ES-I3 (cell line): ENCODE results near the gene GNPDA1.

Source experiments
- H3K36me3 ChIP-seq: 2 replicates; pipeline ENCODE4 v1.6.1; 2013; ENCODE audit warnings: mild to moderate bottlenecking, low read length, control low read depth, moderate library complexity; ENCODE audit not compliant: insufficient read depth
- H3K4me1 ChIP-seq: 2 replicates; pipeline ENCODE4 v1.6.1; 2013; ENCODE audit warnings: mild to moderate bottlenecking, control low read depth, low read length; ENCODE audit not compliant: insufficient read depth
- H3K9ac ChIP-seq: 2 replicates; pipeline ENCODE4 v1.6.1; 2013; ENCODE audit warnings: low read depth, mild to moderate bottlenecking, low read length, moderate library complexity
- H3K9me3 ChIP-seq: 2 replicates; pipeline ENCODE4 v1.6.1; 2013; ENCODE audit warnings: mild to moderate bottlenecking, low read length, moderate library complexity; ENCODE audit not compliant: control insufficient read depth, insufficient read depth

The GNPDA1 gene

DNA sequence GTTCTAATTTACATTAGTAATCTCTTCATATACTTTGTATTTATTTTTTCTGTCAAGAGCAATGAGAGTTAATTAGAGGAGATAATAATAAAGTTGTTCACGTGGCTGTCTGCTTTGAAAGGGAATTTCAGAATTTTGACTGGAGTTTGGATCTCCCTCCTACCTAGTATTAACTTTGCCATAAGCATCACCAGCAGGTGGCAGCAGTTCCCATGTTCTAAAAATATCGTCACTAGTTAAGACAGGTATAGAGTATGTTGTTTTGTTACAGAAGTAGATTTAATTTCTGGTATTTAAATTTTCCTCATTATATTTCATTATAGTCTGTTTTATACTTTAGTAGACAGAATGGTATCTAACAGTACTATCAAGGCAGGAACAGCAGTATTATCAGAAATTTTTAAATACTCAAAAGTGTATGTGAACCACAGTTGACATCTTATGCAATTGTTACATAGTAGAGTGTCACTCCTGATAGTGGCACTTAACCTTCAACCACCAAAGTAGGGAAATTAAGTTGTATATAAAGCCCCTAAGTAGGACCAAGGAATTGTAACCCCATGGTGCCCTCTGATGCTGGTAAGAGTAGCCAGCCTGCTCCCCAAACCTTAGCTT is 20.4 kb downstream of the GNPDA1 start:
- Histone ChIP-seq H3K4me1 (no peaks in the 10 kb centered on the region), H3K9ac (no peak overlapping the region), H3K9me3 (no peaks in the 10 kb centered on the region), H3K36me3 (peaks cover 14% of the 10 kb centered on the region)

- Histone ChIP-seq H3K36me3 (peaks cover 17% of the 10 kb centered on the region), H3K9ac (no peak overlapping the region), H3K9me3 (no peaks in the 10 kb centered on the region), H3K4me1 (no peaks in the 10 kb centered on the region)
Measured at GRCh38 chr5:141989720-141990119, 23.1 kb downstream of the GNPDA1 start.

DNA sequence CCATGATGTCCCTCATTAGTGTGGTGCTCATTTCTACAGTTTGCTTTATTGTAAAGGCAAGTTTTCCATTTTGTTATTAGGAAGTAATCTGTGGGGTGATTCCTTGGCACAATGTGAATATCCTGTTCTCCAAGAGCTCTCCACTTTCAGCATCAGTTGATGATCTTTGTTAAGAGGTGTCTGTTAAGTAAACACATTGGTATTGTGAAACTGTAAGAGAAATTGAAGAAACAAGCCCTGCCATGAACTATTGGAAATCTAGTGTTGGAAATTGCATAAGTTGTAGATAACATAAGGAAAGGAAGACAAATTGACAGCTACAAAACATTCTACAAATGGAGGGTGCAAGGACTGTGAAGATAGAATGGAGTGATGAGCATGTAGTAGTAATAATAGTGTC is 26.8 kb downstream of the GNPDA1 start:
- H3K9me3 ChIP-seq = no peaks in the 10 kb centered on the region
- H3K4me1 ChIP-seq = no peaks in the 10 kb centered on the region
- H3K36me3 ChIP-seq = peaks cover 11% of the 10 kb centered on the region
- H3K9ac ChIP-seq = no peak overlapping the region

- no peaks in the 10 kb centered on the region for H3K9me3 ChIP-seq
- no peak overlapping the region for H3K9ac ChIP-seq
- H3K36me3 ChIP-seq = peaks cover 20% of the 10 kb centered on the region
- no peaks in the 10 kb centered on the region for H3K4me1 ChIP-seq
Measured at GRCh38 chr5:141982626-141983025, 30.2 kb downstream of the GNPDA1 start.

GRCh38 chr5:141978389-141978788 is 34.4 kb downstream of the GNPDA1 start:
- Histone ChIP-seq H3K9ac (no peak overlapping the region), H3K36me3 (peaks cover 17% of the 10 kb centered on the region), H3K9me3 (no peaks in the 10 kb centered on the region), H3K4me1 (no peaks in the 10 kb centered on the region)

GRCh38 chr5:141976176-141976575 is 36.7 kb downstream of the GNPDA1 start:
- H3K9me3 ChIP-seq = no peaks in the 10 kb centered on the region
- H3K4me1 ChIP-seq = no peaks in the 10 kb centered on the region
- no peak overlapping the region for H3K9ac ChIP-seq
- peaks cover 17% of the 10 kb centered on the region for H3K36me3 ChIP-seq

DNA sequence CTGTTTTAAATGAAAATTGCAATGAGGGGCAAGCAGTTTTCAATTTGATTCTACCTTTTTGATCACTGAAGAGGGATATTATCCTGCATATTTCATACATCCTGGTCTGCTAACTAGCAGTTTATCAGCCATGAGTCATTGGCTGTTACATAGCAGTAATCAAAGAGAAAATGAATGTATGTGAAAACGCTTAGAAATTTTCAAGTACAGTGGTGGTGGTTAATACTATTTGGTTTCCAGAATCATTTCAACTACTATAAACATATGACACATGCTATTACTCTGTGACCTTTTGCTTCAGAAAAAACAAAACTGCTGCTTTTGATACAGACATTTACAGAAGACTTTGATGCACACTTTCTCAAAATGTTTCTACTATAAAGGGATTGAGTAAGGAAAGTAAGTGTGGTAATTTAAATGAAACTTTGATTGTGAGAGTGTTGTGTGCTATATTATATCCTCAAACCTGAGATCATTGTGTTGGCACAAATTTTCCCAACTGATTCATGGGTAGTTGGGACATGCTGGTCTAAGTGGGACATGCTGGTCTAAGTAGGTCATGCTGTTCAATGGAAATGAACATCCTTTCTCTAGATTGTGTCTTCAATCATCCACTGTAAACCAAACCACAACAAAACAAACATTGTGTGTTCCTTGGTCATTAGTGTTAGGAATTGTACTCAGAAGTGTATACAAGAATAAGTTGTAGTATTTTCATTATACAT is 38.8 kb downstream of the GNPDA1 start:
- peaks cover 11% of the 10 kb centered on the region for H3K36me3 ChIP-seq
- no peaks in the 10 kb centered on the region for H3K9me3 ChIP-seq
- H3K4me1 ChIP-seq = peaks cover 9% of the 10 kb centered on the region
- no peak overlapping the region for H3K9ac ChIP-seq

GRCh38 chr5:141969783-141970771 is 42.8 kb downstream of the GNPDA1 start:
- Histone ChIP-seq H3K4me1 (peaks cover 9% of the 10 kb centered on the region), H3K36me3 (peaks cover 8% of the 10 kb centered on the region; the same call in 1 of the 2 replicates), H3K9me3 (no peaks in the 10 kb centered on the region), H3K9ac (peak overlapping the region; percentile 79)

DNA sequence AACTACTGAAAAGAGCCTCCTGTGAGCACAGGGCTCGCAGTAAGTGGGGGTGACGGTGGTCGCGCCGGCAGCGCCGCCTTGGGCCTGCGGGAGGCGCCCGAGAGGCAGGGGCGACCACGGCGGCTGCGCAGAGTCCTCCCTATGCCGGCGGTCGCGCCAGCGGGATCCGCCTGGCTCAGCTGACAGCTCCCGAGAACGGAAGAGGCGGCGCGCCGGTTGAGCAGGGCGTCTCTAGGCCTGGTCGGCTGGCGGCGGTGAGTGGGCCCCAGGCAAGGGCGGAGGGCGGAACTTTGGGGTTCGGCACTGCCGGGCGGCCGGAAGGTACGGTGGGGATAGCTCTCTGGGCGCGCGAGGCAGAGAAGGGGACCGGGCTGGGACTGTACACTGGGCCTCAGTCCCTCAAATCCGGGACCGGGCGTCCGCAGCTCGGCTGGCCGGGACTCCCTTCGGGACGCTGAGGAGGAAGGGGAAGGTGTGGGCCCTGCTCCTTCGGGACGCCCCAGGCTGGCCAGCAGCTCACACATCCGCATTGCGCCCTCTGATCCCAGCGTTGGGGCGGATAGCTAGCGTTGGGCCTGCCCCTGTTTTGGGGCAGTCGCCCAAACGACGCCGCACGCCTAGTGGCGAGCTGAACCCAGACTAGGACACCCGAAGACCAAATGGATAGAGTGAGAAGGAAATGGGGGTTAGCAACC is 43.8 kb downstream of the GNPDA1 start, which contains the start of gene RNF14:
Gene RNF14, plus strand, starts transcription at position 192 of the 695 bp plus-strand sequence. CDS start 4,484 bp downstream, outside the sequence.
- no peaks in the 10 kb centered on the region for H3K9me3 ChIP-seq
- H3K9ac ChIP-seq = peak within 1 kb of the TSS; percentile 79
- H3K4me1 ChIP-seq = peaks cover 9% of the 10 kb centered on the region
- 0 out of 2 replicates have a peak, but pooled peaks cover 1% of the 10 kb centered on the region for H3K36me3 ChIP-seq

DNA sequence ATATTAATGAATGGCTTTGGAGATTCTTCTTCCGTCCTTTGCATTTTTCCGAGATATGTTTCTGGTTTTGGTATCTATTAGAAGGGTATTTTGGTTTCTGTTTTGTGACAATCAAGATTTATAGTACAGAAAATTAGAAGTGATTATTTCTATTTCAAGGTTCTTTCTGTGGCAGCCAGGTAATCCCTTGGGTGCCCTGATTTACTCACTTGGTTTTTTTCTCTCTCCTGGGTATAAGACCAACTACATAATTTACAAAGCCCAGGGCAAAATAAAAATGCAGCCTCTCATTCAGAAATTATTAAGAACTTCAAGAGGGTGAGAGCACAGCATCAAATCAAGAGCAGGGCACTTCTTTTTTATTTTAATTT is 45.9 kb downstream of the GNPDA1 start:
- peaks cover 9% of the 10 kb centered on the region for H3K4me1 ChIP-seq
- H3K36me3 ChIP-seq = no peaks in the 10 kb centered on the region
- H3K9me3 ChIP-seq = no peaks in the 10 kb centered on the region
- H3K9ac ChIP-seq = no peak overlapping the region

DNA sequence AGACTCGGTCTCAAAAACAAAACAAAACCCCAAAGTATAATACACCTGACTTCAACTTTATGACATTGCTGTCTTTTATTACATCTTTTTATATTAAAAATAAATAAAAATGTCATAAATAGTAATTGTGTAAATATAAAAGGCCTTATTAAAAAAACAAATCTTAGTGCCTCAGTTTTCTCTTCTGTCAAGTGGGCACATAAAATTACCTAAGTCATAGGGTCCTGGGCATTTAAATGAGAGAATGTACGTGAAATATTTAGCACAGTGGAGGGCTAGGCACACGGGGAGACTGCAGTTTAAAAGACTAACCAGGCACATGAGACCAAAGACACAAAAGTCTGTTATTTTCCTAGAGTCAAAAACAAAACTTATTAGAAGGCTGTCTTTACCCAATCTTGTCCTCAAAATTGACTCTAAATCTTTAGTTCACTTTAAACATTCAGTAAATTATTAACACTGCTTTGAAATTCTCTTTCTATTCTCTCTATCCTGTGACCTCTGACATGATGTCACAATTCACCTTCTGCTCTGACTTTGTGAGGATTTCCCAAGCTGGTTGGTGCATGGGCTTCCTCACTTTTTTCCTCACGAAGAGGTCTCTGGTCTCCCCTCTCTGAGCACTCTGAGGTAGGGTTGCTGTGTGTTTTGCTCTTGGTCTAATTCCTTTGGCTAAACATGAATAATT is 46.4 kb downstream of the GNPDA1 start:
- Histone ChIP-seq H3K9ac (no peak overlapping the region), H3K9me3 (no peaks in the 10 kb centered on the region), H3K36me3 (no peaks in the 10 kb centered on the region), H3K4me1 (peaks cover 9% of the 10 kb centered on the region)

DNA sequence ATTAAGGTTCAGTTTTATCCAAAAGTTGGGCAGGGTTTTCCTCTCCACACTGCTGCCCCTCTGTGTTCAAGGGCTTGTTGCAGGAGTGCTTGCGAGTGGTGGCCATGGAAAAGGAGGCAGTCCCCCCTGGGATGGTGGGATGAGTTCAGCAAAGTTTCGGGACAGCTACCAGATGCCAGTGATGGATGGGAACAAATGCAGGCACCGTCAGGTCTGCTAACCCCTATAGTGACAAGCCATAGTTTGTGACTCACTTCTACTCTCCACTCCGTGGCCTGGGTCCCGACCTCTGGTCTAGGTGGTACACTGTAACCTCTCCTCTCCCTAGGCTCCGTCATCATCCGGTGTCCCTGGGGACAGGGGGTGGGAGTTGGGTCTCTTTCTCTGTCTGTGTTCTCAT is 47.8 kb downstream of the GNPDA1 start:
- Histone ChIP-seq H3K9me3 (no peaks in the 10 kb centered on the region), H3K9ac (no peak overlapping the region), H3K36me3 (no peaks in the 10 kb centered on the region), H3K4me1 (peaks cover 6% of the 10 kb centered on the region)

- Histone ChIP-seq H3K4me1 (peaks cover 5% of the 10 kb centered on the region; the same call in 1 of the 2 replicates), H3K9ac (no peak overlapping the region), H3K9me3 (no peaks in the 10 kb centered on the region), H3K36me3 (no peaks in the 10 kb centered on the region)
Measured at GRCh38 chr5:141963701-141964100, 49.1 kb downstream of the GNPDA1 start.
